ENCODE data around the gene DHRS3.
A peak's percentile ranks its signal among the peaks of the same experiment; 100 is the strongest.

The DHRS3 gene

DNA sequence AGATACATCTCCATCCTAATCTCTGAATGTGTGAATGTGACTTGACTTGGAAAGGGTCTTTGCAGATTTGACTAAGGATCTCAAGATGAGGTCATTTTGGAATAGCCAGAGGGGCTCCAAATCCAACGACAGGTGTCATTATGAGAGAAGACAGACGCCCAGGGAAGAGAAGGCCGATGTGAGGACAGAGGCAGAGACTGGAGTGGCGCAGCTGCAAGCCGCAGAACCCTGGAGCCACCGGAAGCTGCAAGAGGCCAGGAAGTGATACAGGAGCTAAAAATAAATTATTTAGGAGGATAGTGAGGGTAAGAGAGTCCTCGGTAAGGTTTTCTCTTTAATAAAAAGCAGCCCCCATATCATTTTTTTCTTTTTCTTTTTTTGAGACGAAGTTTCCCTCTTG lies 16.1 kb upstream of the DHRS3 start:
- Histone ChIP-seq H3K9me3 (ENCODE audit: low read depth, low read length) (no peaks in the 10 kb centered on the region), H3K9ac (ENCODE audit: insufficient read length) (no peak overlapping the region), H3K4me3 (no peak overlapping the region), H3K36me3 (ENCODE audit: insufficient read depth, low read length) (no peaks in the 10 kb centered on the region), H3K27ac (no peak overlapping the region)
- TF ChIP-seq FOXP2 (optimal IDR thresholded peaks at IDR 0.05; ENCODE audit: control extremely low read depth, extremely low read length, insufficient read depth) (no peak), POLR2AphosphoS5 (IDR thresholded peaks at IDR 0.05; ENCODE audit: borderline replicate concordance, low read depth, low read length) (no peak), EZH2 (IDR thresholded peaks at IDR 0.05) (no peak)
- DNase-seq (ENCODE audit: low read depth, low spot score): no peak

DNA sequence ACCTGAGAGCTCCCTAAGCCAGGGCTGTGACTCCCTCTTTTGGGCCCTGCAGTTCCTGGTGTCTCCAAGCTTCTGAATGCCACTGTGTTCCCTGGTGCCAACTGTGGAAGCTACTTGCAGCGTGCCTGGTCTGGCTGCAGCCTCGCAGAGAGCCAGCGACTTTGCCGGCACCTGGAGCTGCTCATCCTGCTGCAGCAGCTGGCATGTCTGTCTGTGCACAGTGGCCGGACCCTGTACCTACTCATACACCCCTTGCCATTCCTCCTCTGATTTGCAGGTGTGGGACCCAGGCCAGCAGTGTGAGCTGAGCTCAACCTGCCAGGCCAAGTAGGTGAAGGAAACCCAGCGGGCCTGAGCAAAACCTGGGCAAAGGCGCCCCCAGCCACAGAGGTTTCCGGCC lies 13.6 kb upstream of the DHRS3 start:
- DNase-seq (ENCODE audit: low read depth, low spot score): no peak
- Histone ChIP-seq H3K4me3 (no peak overlapping the region), H3K27ac (no peak overlapping the region), H3K36me3 (ENCODE audit: insufficient read depth, low read length) (no peaks in the 10 kb centered on the region), H3K9ac (ENCODE audit: insufficient read length) (no peak overlapping the region), H3K9me3 (ENCODE audit: low read depth, low read length) (no peaks in the 10 kb centered on the region)
- TF ChIP-seq FOXP2 (optimal IDR thresholded peaks at IDR 0.05; ENCODE audit: control extremely low read depth, extremely low read length, insufficient read depth): no peak
- no peak for TF ChIP-seq EZH2 (IDR thresholded peaks at IDR 0.05)
- no peak for TF ChIP-seq POLR2AphosphoS5 (IDR thresholded peaks at IDR 0.05; ENCODE audit: borderline replicate concordance, low read depth, low read length)

DNA sequence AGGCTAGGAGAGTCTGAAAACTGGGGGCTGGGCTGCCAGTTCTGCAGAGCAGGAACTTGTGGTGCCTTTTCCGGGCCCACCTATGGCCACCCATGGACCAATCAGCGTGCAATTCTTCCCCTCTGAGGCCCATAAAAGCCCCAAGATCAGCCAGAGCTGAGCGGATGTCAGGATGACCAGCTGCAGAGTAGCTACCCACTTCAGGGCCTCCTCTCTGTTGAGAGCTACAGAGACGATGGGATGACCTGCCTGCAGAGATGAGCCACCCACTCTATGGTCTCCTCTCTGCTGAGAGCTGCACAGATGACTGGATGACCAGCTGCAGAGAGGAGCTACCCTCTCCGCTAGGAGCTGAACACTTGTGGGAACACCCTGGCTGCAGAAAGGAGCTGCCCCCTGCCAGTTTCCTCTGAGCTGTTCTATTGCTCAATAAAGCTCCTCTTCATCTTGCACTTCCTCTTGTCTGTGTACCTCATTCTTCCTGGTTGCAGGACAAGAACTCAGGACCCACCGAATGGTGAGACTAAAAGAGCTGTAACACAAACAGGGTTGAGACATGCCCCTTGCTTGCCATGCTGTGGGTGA lies 13.0 kb upstream of the DHRS3 start:
- no peak overlapping the region for H3K4me3 ChIP-seq
- TF ChIP-seq EZH2 (IDR thresholded peaks at IDR 0.05) (no peak), POLR2AphosphoS5 (IDR thresholded peaks at IDR 0.05; ENCODE audit: borderline replicate concordance, low read depth, low read length) (no peak), FOXP2 (optimal IDR thresholded peaks at IDR 0.05; ENCODE audit: control extremely low read depth, extremely low read length, insufficient read depth) (no peak)
- no peak overlapping the region for H3K27ac ChIP-seq
- no peaks in the 10 kb centered on the region for H3K36me3 ChIP-seq (ENCODE audit: insufficient read depth, low read length)
- H3K9ac ChIP-seq (ENCODE audit: insufficient read length): no peak overlapping the region
- no peaks in the 10 kb centered on the region for H3K9me3 ChIP-seq (ENCODE audit: low read depth, low read length)
- DNase-seq (ENCODE audit: low read depth, low spot score): no peak

DNA sequence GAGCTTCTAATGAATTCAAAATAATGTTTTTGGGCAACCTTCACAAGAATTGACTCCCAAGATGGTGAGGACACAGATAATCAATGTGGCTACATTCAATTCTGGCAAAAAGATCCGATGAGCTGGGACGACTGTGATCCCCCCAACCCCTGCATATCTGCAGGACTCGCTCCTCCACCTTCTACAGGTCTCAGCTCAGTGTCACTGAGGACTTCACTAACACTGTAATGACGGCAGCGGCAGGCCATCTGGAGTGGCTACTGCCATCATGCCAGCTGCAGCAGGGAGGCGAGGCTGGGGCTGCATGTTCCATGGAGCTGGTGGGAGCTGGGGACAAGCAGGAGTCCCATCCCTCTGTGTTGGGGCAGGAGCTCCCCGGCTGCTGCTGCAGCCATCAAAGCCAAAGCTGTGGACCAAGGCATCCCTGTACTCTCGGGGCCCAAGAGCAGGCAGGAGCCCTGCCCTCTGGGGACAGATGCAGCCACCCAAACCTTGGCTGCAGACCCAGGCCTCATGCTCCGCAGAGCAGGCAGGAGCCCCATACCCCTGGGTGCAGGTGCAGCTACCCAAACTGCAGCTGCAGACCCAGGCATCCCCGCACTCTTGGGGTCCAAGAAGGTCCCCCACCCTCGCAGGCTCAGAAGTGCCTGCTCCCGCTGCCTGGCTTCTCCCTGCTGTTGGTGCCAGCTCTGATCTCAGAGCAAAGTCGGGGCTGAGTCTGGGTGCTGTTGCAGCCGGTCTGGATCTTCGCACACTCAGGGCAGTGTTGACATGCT lies 12.2 kb upstream of the DHRS3 start:
- no peak for DNase-seq (ENCODE audit: low read depth, low spot score)
- Histone ChIP-seq H3K27ac (no peak overlapping the region), H3K36me3 (ENCODE audit: insufficient read depth, low read length) (no peaks in the 10 kb centered on the region), H3K9ac (ENCODE audit: insufficient read length) (no peak overlapping the region), H3K4me3 (no peak overlapping the region), H3K9me3 (ENCODE audit: low read depth, low read length) (no peaks in the 10 kb centered on the region)
- no peak for TF ChIP-seq POLR2AphosphoS5 (IDR thresholded peaks at IDR 0.05; ENCODE audit: borderline replicate concordance, low read depth, low read length)
- TF ChIP-seq FOXP2 (optimal IDR thresholded peaks at IDR 0.05; ENCODE audit: control extremely low read depth, extremely low read length, insufficient read depth): no peak
- no peak for TF ChIP-seq EZH2 (IDR thresholded peaks at IDR 0.05)

DNA sequence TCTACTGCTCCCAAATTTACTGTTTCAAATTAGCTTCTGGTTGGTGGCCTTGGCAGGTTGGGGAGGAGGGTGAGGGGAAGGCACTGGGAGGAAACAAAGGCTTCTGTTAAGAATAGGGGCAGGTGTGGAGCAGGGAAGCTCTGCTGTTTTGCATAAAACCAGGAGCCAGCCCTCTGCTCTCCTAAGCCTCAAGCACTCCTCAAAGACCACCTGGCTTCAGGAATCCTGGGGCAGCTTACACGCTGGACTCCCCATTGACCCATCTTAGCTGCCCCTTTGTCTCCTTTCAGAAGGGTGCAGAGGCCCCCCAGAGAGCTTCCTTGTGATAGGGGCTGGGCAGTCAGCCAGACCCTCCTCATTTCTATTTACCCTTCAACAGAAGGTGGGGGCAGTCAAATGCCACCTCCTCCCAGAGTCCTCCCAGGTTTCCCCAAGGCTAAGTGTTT lies 11.5 kb upstream of the DHRS3 start:
- Histone ChIP-seq H3K9ac (ENCODE audit: insufficient read length) (no peak overlapping the region), H3K9me3 (ENCODE audit: low read depth, low read length) (no peaks in the 10 kb centered on the region), H3K36me3 (ENCODE audit: insufficient read depth, low read length) (no peaks in the 10 kb centered on the region), H3K4me3 (no peak overlapping the region), H3K27ac (no peak overlapping the region)
- no peak for TF ChIP-seq FOXP2 (optimal IDR thresholded peaks at IDR 0.05; ENCODE audit: control extremely low read depth, extremely low read length, insufficient read depth)
- no peak for TF ChIP-seq POLR2AphosphoS5 (IDR thresholded peaks at IDR 0.05; ENCODE audit: borderline replicate concordance, low read depth, low read length)
- TF ChIP-seq EZH2 (IDR thresholded peaks at IDR 0.05): no peak
- DNase-seq (ENCODE audit: low read depth, low spot score): no peak

DNA sequence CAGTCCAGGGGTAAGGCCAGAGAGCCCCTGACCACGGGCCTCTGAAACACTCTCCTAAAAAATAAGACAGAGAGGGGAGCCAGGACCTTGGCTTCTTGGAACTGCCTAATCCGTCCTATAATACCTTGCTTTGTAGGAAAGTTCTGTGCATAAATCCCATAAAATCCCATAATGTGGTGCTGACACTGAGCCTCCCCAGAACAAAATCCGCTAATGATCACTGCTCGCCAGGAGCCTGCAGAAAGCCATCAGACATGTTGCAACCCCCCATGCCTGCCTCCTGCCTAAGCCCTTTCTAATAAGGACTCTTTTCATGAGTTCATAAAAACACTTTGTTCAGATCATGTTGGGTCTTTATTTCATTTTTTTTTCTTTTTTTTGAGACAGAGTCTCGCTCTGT lies 9.3 kb upstream of the DHRS3 start:
- DNase-seq (ENCODE audit: low read depth, low spot score): no peak
- H3K9me3 ChIP-seq (ENCODE audit: low read depth, low read length): no peaks in the 10 kb centered on the region
- no peaks in the 10 kb centered on the region for H3K36me3 ChIP-seq (ENCODE audit: insufficient read depth, low read length)
- H3K4me3 ChIP-seq: no peak overlapping the region
- no peak overlapping the region for H3K9ac ChIP-seq (ENCODE audit: insufficient read length)
- 0 out of 2 replicates have a peak overlapping the region, but pooled peaks have one; percentile 60 for H3K27ac ChIP-seq
- TF ChIP-seq POLR2AphosphoS5 (IDR thresholded peaks at IDR 0.05; ENCODE audit: borderline replicate concordance, low read depth, low read length) (no peak), FOXP2 (optimal IDR thresholded peaks at IDR 0.05; ENCODE audit: control extremely low read depth, extremely low read length, insufficient read depth) (no peak), EZH2 (IDR thresholded peaks at IDR 0.05) (no peak)

DNA sequence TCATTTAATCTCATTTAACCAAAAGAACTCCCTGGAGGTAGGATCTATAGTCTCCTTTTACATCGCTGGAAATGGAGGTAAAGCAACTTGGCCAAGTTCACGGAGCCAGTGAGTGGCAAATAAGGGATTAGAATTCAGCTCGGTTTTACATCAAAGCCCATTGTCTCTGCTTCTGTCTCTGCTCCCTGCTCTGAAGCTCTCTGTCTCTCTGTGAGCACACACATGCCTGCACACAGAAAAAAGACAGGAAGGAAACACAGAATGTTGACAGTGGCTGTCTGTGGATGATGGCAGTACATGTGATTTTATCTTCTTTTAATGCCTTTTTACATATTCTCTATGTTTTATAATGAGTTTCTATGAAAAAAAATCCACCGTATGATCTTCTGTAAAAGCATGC lies 8.9 kb upstream of the DHRS3 start:
- DNase-seq (ENCODE audit: low read depth, low spot score): no peak
- Histone ChIP-seq H3K9ac (ENCODE audit: insufficient read length) (no peak overlapping the region), H3K9me3 (ENCODE audit: low read depth, low read length) (no peaks in the 10 kb centered on the region), H3K36me3 (ENCODE audit: insufficient read depth, low read length) (no peaks in the 10 kb centered on the region), H3K27ac (0 out of 2 replicates have a peak overlapping the region, but pooled peaks have one; percentile 60), H3K4me3 (no peak overlapping the region)
- no peak for TF ChIP-seq FOXP2 (optimal IDR thresholded peaks at IDR 0.05; ENCODE audit: control extremely low read depth, extremely low read length, insufficient read depth)
- no peak for TF ChIP-seq POLR2AphosphoS5 (IDR thresholded peaks at IDR 0.05; ENCODE audit: borderline replicate concordance, low read depth, low read length)
- no peak for TF ChIP-seq EZH2 (IDR thresholded peaks at IDR 0.05)

DNA sequence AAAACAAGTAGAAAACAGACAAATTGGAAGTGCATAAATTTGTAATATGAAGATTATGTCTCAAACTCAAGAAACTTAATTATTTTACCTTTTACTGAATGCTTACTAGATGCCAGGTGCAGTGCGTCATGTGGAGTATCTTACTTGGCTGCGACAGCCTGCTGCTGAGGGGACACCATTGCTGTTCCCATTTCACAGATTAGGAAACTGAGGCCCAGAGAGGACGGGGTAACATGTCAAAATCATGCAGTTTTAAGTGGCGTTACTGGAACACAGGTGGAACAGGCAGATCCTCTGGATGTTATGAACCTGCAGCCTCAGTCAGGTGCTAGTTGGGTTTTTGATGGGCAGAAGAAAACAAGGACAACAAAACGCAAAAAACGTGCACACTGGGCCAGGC lies 7.3 kb upstream of the DHRS3 start:
- no peak overlapping the region for H3K9ac ChIP-seq (ENCODE audit: insufficient read length)
- no peak overlapping the region for H3K27ac ChIP-seq
- no peak for DNase-seq (ENCODE audit: low read depth, low spot score)
- no peaks in the 10 kb centered on the region for H3K36me3 ChIP-seq (ENCODE audit: insufficient read depth, low read length)
- TF ChIP-seq EZH2 (IDR thresholded peaks at IDR 0.05) (no peak), POLR2AphosphoS5 (IDR thresholded peaks at IDR 0.05; ENCODE audit: borderline replicate concordance, low read depth, low read length) (no peak), FOXP2 (optimal IDR thresholded peaks at IDR 0.05; ENCODE audit: control extremely low read depth, extremely low read length, insufficient read depth) (no peak)
- no peak overlapping the region for H3K4me3 ChIP-seq
- no peaks in the 10 kb centered on the region for H3K9me3 ChIP-seq (ENCODE audit: low read depth, low read length)

All from SK-N-MC (cell line).